ENCODE measurements around the gene MYO7B.
A peak's percentile ranks its signal among the peaks of the same experiment; 100 is the strongest.

MYO7B gene

GRCh38 chr2:127664065-127664894 is 128.8 kb downstream of the MYO7B start:
- DNase-seq (ENCODE audit: low spot score): peak; percentile 74

- DNase-seq (ENCODE audit: low spot score): no peak
Measured at GRCh38 chr2:127664895-127665225, 129.4 kb downstream of the MYO7B start.

GRCh38 chr2:127665267-127665893 is 129.9 kb downstream of the MYO7B start:
- DNase-seq (ENCODE audit: low spot score): no peak

GRCh38 chr2:127669056-127669455 is 133.6 kb downstream of the MYO7B start:
- DNase-seq (ENCODE audit: low spot score): no peak

GRCh38 chr2:127670055-127670956 is 134.8 kb downstream of the MYO7B start:
- no peak for DNase-seq (ENCODE audit: low spot score)

GRCh38 chr2:127670957-127671290 is 135.4 kb downstream of the MYO7B start:
- no peak for DNase-seq (ENCODE audit: low spot score)

- no peak for DNase-seq (ENCODE audit: low spot score)
Measured at GRCh38 chr2:127671557-127672302, 136.2 kb downstream of the MYO7B start.

- DNase-seq (ENCODE audit: low spot score): no peak
Measured at GRCh38 chr2:127672341-127673224, 137.1 kb downstream of the MYO7B start.

- DNase-seq (ENCODE audit: low spot score): no peak
Measured at GRCh38 chr2:127673291-127674069, 138.0 kb downstream of the MYO7B start.

- DNase-seq (ENCODE audit: low spot score): peak; percentile 46
Measured at GRCh38 chr2:127674241-127675209, 139.0 kb downstream of the MYO7B start.

GRCh38 chr2:127675331-127676261 is 140.1 kb downstream of the MYO7B start, which contains the start of gene LIMS2:
LIMS2 (minus strand) TSS chr2:127675530; CDS start chr2:127675024, 506 bp downstream.
- DNase-seq (ENCODE audit: low spot score): no peak

- DNase-seq (ENCODE audit: low spot score): no peak
Measured at GRCh38 chr2:127676906-127677305, 141.4 kb downstream of the MYO7B start.

- no peak for DNase-seq (ENCODE audit: low spot score)
Measured at GRCh38 chr2:127678531-127678930, 143.0 kb downstream of the MYO7B start.

GRCh38 chr2:127678991-127679390 is 143.5 kb downstream of the MYO7B start:
- no peak for DNase-seq (ENCODE audit: low spot score)

- no peak for DNase-seq (ENCODE audit: low spot score)
Measured at GRCh38 chr2:127679680-127680361, 144.3 kb downstream of the MYO7B start.

- DNase-seq (ENCODE audit: low spot score): no peak
Measured at GRCh38 chr2:127680706-127681287, 145.3 kb downstream of the MYO7B start.

Measured in ecto neural progenitor cell (in vitro differentiated cells).